Subcutaneous adipose tissue (tissue), 4 donors: ENCODE results near the gene NPSR1. TPM values are rescaled to one million over a fixed set of nuclear protein-coding genes. Genes with fewer than 3 reads are reported as not detected.

Source experiments
- CTCF ChIP-seq: fragments of 450-650 bp; IDR thresholded peaks from one replicate; pipeline ENCODE4 v1.5.1; 2016; ENCODE audit warnings: low read depth, mild to moderate bottlenecking, control low read depth, antibody characterized with exemption, moderate library complexity
- total RNA-seq, 4 donors: library from RNA; depleted of rRNA; stranded (reverse); fragments of >200 nt; gene quantifications; one replicate each; pipeline ENCODE4 v1.1.0, GENCODE V29; 2016

NPSR1 gene
- total RNA-seq, 4 donors from 2014 or later: not detected

- TF ChIP-seq CTCF: no peak
These were observed 92.2 kb downstream of the NPSR1 start for GRCh38 chr7:34750209-34750608.

GRCh38 chr7:34750636-34751035 is 92.6 kb downstream of the NPSR1 start:
- TF ChIP-seq CTCF: no peak

- no peak for TF ChIP-seq CTCF
These were observed 94.0 kb downstream of the NPSR1 start for GRCh38 chr7:34751725-34752643.

- no peak for TF ChIP-seq CTCF
These were observed 94.9 kb downstream of the NPSR1 start for GRCh38 chr7:34752929-34753328.

- no peak for TF ChIP-seq CTCF
These were observed 97.0 kb downstream of the NPSR1 start for GRCh38 chr7:34755008-34755407.

GRCh38 chr7:34756025-34756437 is 98.0 kb downstream of the NPSR1 start:
- TF ChIP-seq CTCF: no peak

- TF ChIP-seq CTCF: no peak
These were observed 98.7 kb downstream of the NPSR1 start for GRCh38 chr7:34756691-34757090.
